ENCODE results near the gene CNNM4. TPM values are rescaled to one million over a fixed set of nuclear protein-coding genes. Genes with fewer than 3 reads are reported as not detected.

Gene CNNM4
- total and polyA plus RNA-seq, 5 experiments from 2014 or later, result 0.63 to 4.9 (median 2.2) TPM

- POLR2A ChIA-PET, result interaction anchor here (1.2 to 4.1 kb wide), 6 partner anchors 8 to 93 kb away, joined by 3 to 24 read pairs (median 6); no protein-coding TSS in a partner anchor
- peaks cover 23 to 46% (median 44%) of the 10 kb centered on the region in 4 donors for H3K4me1 Mint-ChIP-seq
- H3K27ac Mint-ChIP-seq, result peak overlapping the region; percentile 29 to 84 (median 58)
- H3K4me3 Mint-ChIP-seq, result peak overlapping the region in 6 of 10 donors; percentile 1 to 72 (median 42)
- ATAC-seq (no peak), DNase-seq (peak in 2 of 10 donors; percentile 43 to 67)
- no peaks in the 10 kb centered on the region for H3K27me3 Mint-ChIP-seq
- H3K9me3 Mint-ChIP-seq, result no peaks in the 10 kb centered on the region
- peaks cover 0 to 32% (median 3%) of the 10 kb centered on the region in 3 donors for H3K36me3 Mint-ChIP-seq
These were observed 99.6 kb downstream of the CNNM4 start for GRCh38 chr2:96860065-96861029.

DNA sequence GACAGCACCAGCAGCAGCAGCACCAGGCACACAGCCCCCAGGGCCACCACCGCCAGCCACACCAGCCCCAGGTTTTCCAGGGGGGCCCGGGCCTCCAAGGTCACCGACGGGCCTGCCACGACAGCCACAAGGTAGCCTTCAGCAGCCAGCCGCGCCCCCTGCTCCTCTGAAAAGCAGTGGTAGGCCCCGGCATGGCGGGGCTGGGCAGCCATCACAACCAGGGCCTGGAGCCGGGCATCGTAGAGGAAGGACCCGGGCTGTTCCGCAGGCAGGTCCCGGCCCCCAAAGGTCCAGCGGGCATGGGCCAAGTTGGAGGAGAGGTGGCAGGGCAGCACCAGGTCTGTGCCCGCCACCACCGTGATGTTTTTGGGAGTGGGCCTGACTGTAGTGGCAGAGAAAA lies 100.4 kb downstream of the CNNM4 start:
- POLR2A ChIA-PET, result interaction anchor here (1.3 to 2.8 kb wide), 3 partner anchors 8 to 89 kb away, joined by 3 to 9 read pairs (median 7); no protein-coding TSS in a partner anchor
- no peak for ATAC-seq
- no peak overlapping the region for H3K4me3 Mint-ChIP-seq
- no peaks in the 10 kb centered on the region for H3K27me3 Mint-ChIP-seq
- H3K27ac Mint-ChIP-seq, result peak overlapping the region in 1 of 10 donors; percentile 59
- no peaks in the 10 kb centered on the region for H3K9me3 Mint-ChIP-seq
- peaks cover 0 to 38% (median 6%) of the 10 kb centered on the region in 3 donors for H3K36me3 Mint-ChIP-seq
- H3K4me1 Mint-ChIP-seq, result peaks cover 23 to 51% (median 45%) of the 10 kb centered on the region in 4 donors
- peak in 1 of 10 donors; percentile 45 for DNase-seq

Small RNAs within 50 kb of the gene (microRNA-seq; reads per million reads assigned to microRNA genes)
- not detected for gene MIR3127 (ENCODE audit: borderline microRNAs expressed)

Other genes with a start within 250 kb of the CNNM4 start
- gene ARID5A, start 224.2 kb upstream of the CNNM4 start, total RNA-seq, result 100 to 1,000 TPM; 100 to 108 TPM
- 100 to 1,000 TPM in 1 of 3 donors, 10 to 100 TPM in 2; 41.7 to 101 (median 55.2) TPM for gene ARID5A, start 224.2 kb upstream of the CNNM4 start, polyA plus RNA-seq
- 10 to 100 TPM; 57.6 to 61.8 TPM for gene KANSL3, start 122.6 kb upstream of the CNNM4 start, total RNA-seq
- 10 to 100 TPM in 2 of 3 donors, 1 to 10 TPM in 1; 8.3 to 18.2 (median 11.4) TPM for gene KANSL3, start 122.6 kb upstream of the CNNM4 start, polyA plus RNA-seq
- not detected for gene FER1L5, start 118.1 kb upstream of the CNNM4 start, total RNA-seq
- gene FER1L5, start 118.1 kb upstream of the CNNM4 start, polyA plus RNA-seq, result under 1 TPM in 1 of 3 donors, not detected in 2; 0.02 TPM
- 1 to 10 TPM; 7.4 to 9.1 TPM for gene LMAN2L, start 20.8 kb upstream of the CNNM4 start, total RNA-seq
- gene LMAN2L, start 20.8 kb upstream of the CNNM4 start, polyA plus RNA-seq, result 10 to 100 TPM; 20.9 to 21.3 (median 21.3) TPM
- 10 to 100 TPM; 40.0 to 41.1 TPM for gene CNNM3, start 55.4 kb downstream of the CNNM4 start, total RNA-seq
- 10 to 100 TPM in 2 of 3 donors, 1 to 10 TPM in 1; 2.8 to 12.0 (median 11.4) TPM for gene CNNM3, start 55.4 kb downstream of the CNNM4 start, polyA plus RNA-seq
- gene ANKRD23, start 83.1 kb downstream of the CNNM4 start, total RNA-seq, result 10 to 100 TPM; 13.1 to 16.2 TPM
- gene ANKRD23, start 83.1 kb downstream of the CNNM4 start, polyA plus RNA-seq, result under 1 TPM; 0.15 to 0.57 (median 0.27) TPM
- 10 to 100 TPM; 13.5 to 14.2 TPM for gene ANKRD39, start 97.1 kb downstream of the CNNM4 start, total RNA-seq
- gene ANKRD39, start 97.1 kb downstream of the CNNM4 start, polyA plus RNA-seq, result 10 to 100 TPM; 12.2 to 18.7 (median 16.2) TPM
- gene SEMA4C, start 109.2 kb downstream of the CNNM4 start, total RNA-seq, result 10 to 100 TPM; 35.6 to 38.6 TPM
- 1 to 10 TPM; 1.9 to 2.8 (median 2.2) TPM for gene SEMA4C, start 109.2 kb downstream of the CNNM4 start, polyA plus RNA-seq
- gene FAM178B, start 225.7 kb downstream of the CNNM4 start, total RNA-seq, result 1 to 10 TPM; 2.3 to 3.7 TPM
- 1 to 10 TPM in 2 of 3 donors, under 1 TPM in 1; 0.66 to 1.3 (median 1.1) TPM for gene FAM178B, start 225.7 kb downstream of the CNNM4 start, polyA plus RNA-seq

Data from naive thymus-derived CD8-positive, alpha-beta T cell (primary cell).